Measurements from ENCODE around the gene CCSER1.

DNA sequence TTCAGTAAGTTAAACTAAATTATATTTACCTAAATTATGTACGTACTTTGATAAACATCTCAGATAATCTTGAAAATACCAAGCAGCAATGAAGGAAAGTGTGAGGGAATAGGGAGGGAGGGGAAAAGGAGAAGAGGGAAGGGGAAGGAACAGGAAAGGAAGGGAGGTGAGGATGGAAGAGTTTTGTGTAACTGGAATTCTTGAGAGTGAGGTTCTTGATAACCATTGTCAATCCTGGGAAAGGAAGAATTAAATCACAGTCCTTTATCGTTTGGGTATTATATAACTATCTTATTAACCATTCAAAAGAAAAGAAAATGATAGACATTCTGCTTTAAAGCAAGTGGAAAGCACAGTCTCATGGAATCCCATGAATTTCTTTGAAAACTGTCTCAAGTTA lies 795.0 kb downstream of the CCSER1 start:
- TF ChIP-seq, protein P1, sequence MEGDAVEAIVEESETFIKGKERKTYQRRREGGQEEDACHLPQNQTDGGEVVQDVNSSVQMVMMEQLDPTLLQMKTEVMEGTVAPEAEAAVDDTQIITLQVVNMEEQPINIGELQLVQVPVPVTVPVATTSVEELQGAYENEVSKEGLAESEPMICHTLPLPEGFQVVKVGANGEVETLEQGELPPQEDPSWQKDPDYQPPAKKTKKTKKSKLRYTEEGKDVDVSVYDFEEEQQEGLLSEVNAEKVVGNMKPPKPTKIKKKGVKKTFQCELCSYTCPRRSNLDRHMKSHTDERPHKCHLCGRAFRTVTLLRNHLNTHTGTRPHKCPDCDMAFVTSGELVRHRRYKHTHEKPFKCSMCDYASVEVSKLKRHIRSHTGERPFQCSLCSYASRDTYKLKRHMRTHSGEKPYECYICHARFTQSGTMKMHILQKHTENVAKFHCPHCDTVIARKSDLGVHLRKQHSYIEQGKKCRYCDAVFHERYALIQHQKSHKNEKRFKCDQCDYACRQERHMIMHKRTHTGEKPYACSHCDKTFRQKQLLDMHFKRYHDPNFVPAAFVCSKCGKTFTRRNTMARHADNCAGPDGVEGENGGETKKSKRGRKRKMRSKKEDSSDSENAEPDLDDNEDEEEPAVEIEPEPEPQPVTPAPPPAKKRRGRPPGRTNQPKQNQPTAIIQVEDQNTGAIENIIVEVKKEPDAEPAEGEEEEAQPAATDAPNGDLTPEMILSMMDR (IDR thresholded peaks at IDR 0.05; ENCODE audit: control extremely low read depth in 1 of 3, insufficient read depth in 1 of 3, low read depth in 1 of 3, low read length in 3 of 3): no peak
- TF ChIP-seq EP300 (IDR thresholded peaks at IDR 0.05; ENCODE audit: borderline replicate concordance in 1 of 2, low read depth in 2 of 2, low read length in 2 of 2) (no peak), TAF1 (IDR thresholded peaks at IDR 0.05; ENCODE audit: low read depth, low read length) (no peak), POLR2A (IDR thresholded peaks at IDR 0.05; ENCODE audit: control extremely low read depth in 1 of 2, low read depth in 2 of 2, low read length in 2 of 2) (no peak)
- TF ChIP-seq, protein P2, sequence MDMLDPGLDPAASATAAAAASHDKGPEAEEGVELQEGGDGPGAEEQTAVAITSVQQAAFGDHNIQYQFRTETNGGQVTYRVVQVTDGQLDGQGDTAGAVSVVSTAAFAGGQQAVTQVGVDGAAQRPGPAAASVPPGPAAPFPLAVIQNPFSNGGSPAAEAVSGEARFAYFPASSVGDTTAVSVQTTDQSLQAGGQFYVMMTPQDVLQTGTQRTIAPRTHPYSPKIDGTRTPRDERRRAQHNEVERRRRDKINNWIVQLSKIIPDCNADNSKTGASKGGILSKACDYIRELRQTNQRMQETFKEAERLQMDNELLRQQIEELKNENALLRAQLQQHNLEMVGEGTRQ (IDR thresholded peaks at IDR 0.05; ENCODE audit: low read length): no peak
- TF ChIP-seq, protein P3, sequence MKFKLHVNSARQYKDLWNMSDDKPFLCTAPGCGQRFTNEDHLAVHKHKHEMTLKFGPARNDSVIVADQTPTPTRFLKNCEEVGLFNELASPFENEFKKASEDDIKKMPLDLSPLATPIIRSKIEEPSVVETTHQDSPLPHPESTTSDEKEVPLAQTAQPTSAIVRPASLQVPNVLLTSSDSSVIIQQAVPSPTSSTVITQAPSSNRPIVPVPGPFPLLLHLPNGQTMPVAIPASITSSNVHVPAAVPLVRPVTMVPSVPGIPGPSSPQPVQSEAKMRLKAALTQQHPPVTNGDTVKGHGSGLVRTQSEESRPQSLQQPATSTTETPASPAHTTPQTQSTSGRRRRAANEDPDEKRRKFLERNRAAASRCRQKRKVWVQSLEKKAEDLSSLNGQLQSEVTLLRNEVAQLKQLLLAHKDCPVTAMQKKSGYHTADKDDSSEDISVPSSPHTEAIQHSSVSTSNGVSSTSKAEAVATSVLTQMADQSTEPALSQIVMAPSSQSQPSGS (IDR thresholded peaks at IDR 0.05; ENCODE audit: low read length): no peak
